LoVo (cell line): Measurements from ENCODE around the gene ARL14EPL.
"Not testable (repeated sequence)": the region's sequence is repeated elsewhere in the genome, so short reads cannot be mapped to it uniquely, and the experiment has no call there.

Experiments
- DNase-seq: peaks from one replicate; pipeline ENCODE4 v3.0.0-alpha.2; 2016; ENCODE audit warnings: low spot score

The ARL14EPL gene

DNA sequence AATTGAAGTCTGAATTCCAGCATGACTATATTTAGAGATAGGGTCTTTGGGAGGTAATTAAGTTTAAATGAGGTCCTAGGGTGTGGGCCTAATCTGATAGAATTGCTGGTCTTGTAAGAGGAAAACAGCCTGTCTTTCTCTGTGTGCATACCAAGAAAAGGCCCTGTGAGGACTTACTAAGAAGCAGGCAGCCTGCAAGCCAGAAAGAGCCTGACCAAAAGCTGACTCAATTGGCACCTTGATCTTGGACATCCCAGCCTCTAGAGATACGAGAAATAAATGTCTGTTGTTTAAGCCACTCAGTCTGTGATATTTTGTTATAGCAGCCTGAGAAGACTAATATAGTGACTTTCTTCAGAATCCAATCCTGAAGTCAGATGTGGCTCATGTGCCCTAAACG lies 14.6 kb downstream of the ARL14EPL start:
- DNase-seq: no peak

DNA sequence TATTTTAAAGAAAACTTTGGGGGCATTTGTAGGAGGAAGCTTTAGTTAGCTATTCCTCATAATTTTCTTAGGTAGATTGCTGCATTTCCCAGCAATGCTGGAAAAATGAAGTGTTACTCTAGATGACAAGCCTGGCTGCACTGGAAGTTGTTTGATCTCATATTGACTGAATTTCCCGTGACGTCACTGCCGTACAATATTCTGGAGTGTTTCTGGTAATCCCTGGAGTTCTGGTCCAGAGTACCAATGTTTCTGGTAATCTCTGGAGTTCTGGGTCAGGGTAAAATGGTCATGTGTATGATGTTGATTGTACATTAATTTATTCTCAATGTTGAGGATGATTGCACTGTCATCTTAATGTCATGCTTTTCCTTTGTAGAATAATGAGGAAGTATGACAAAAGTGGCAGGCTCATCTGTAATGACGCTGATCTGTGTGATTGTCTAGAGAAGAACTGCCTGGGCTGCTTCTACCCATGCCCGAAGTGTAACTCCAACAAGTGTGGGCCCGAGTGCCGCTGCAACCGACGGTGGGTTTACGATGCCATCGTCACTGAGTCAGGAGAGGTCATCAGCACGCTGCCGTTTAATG lies 26.2 kb downstream of the ARL14EPL start:
- no peak for DNase-seq

DNA sequence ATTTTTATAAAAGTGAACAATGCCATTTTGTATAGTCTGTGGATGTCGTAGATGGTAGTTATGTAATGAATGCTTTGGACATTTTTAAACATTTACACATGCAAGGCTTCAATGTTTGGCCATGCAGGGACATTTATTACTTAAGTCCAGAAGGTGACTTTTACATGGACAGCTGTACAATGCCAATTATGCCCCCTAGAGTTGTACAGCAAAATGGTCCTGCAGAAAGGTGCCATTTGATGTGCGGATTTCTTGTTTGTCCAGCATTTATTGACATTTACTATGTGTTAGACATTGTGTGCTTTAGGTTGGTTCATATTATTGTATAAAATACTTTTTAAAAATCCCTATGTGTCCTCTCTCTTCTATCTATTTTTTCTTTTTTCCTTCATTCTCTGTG lies 30.1 kb downstream of the ARL14EPL start:
- no peak for DNase-seq

DNA sequence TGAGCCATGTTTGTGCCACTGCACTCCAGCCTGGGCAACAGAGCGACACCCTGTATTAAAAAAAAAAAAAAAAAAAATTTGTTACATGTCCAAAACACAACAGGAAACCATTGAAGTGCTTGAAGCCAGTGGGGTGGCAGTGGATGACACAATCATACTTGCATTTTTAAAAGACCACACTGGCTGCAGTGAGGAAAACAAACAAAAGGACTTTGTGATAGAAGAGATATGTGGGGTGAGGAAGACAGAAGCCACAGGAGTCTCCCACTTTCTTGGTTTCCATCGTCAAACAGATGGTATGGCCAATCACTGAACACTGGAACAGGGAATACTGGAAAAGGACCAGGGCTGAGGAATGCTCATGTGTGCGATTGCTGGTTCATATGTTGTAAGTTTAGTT lies 31.7 kb downstream of the ARL14EPL start:
- no peak for DNase-seq

DNA sequence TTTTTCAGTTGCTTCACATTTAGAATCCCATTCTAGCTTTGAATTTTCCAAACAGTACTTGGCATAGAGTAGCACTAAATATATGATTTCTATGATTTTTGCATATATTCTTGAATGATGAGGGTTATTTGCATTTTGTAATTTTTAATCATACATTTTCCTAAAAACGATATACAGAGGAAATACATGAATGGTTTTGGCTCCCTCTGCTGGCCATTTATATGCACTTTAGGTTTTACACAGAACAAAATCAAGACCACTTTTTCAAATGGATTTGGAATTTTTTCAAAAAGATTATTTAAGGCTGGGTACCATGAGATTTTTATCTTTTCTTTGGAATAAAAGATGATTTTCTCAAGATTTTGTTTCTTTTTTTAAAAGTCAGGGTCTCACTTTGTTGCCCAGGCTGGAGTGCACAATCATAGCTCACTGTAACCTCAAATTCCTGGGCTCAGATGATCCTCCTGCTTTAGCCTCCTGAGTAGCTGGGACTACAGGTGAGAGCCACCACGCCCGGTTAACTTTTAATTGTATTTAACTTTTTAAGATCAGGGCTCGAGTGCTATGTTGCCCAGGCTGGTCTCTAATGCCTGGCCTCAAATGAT lies 35.9 kb downstream of the ARL14EPL start:
- DNase-seq: peak; percentile 65

DNA sequence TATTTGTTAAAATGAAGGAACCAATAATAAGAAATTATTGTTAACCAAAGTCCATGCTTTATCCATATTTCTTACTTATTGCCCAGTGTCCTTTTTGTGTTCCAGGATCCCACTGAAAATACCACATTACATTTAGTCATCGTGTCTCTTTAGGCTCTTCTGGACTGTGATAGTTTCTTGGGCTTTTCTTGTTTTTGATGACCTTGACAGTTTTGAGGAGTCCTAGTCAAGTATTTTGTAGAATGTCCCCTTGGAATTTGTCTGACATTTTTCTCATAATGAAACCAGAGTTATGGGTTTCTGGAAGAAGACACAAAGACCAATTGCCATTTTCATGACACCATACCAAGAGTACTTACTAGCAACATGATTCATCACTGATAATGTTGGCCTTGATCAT lies 38.9 kb downstream of the ARL14EPL start:
- no peak for DNase-seq

DNA sequence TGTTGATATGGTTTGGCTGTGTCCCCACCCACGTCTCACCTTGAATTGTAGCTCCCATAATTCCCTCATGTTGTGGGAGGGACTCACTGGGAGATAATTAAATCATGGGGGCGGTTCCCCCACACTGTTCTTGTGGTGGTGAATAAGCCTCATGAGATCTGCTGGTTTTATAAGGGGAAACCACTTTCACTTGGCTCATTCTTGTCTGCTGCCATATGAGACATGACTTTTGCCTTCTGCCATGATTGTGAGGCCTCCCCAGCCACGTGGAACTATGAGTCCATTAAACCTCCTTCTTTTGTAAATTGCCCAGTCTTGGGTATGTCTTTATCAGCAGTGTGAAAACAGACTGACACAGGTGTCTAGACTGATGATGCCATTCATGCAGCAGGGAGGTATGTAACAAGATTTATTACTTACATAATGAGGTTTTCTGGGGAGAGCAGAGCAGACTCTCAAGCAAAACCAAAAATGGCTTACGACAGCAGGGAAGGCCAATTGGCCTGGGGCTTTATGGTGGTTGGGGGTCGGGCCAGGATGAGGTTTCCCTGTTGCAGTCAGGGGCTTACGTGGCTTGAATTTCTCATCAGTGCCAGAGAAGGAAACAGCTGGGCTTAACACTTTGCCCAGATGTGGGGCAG lies 43.0 kb downstream of the ARL14EPL start:
- DNase-seq: no peak

DNA sequence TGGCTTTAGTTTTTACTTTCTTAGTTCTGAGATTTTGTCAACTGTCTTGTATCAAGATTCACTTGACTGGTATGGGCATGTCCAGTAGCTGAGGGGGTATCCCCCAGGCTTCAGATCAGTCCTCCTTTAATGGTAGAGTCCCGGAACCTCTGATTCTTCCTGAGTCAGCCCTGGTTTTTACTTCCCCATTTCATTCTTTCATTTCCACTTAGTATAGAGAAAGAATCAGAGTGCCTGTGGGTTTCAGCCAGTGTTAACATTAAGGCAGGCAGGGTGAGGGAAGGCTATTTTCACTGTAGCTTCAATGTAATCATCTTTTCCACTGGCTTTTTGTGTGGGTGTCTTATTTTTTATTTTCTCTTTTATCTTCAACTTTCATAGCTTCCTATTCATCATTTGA lies 44.2 kb downstream of the ARL14EPL start:
- no peak for DNase-seq

DNA sequence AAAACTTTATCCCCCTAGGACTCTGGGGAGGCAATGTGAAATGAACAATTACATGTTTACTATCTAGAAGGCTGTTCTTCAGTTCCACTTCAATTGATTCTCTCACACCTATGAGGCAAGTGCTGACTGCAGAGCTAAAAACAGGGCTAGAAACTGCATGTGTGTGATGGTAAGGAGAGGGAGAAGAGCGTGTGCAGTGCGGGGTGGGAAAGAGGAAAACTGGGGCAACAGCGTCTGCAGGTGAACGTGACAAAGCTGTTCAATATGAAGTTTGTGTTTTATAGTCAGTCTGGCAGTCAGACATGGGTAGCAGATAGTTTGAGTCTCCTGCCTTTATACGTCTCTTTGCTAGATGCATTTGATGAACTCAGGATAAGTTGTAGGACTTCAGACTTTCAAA lies 45.9 kb downstream of the ARL14EPL start:
- DNase-seq: no peak

DNA sequence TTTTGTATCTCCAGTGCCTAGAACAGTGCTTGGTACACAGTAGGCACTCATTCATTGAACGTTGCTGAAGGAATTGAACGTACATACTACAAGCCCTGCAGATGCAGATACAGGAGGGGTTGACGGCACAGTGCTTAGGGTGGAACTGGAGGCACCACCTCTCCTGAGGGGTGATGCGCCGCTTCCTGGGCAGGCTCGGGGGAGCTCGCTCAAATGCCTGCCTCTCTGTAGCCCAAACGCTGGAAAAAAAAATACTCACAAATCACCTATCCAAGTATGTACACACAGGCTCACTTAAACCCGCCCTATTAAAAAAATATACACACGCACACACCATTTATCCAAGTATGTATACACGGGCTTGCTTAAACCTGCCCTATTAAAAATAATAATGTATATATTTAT lies 52.0 kb downstream of the ARL14EPL start:
- no peak for DNase-seq

DNA sequence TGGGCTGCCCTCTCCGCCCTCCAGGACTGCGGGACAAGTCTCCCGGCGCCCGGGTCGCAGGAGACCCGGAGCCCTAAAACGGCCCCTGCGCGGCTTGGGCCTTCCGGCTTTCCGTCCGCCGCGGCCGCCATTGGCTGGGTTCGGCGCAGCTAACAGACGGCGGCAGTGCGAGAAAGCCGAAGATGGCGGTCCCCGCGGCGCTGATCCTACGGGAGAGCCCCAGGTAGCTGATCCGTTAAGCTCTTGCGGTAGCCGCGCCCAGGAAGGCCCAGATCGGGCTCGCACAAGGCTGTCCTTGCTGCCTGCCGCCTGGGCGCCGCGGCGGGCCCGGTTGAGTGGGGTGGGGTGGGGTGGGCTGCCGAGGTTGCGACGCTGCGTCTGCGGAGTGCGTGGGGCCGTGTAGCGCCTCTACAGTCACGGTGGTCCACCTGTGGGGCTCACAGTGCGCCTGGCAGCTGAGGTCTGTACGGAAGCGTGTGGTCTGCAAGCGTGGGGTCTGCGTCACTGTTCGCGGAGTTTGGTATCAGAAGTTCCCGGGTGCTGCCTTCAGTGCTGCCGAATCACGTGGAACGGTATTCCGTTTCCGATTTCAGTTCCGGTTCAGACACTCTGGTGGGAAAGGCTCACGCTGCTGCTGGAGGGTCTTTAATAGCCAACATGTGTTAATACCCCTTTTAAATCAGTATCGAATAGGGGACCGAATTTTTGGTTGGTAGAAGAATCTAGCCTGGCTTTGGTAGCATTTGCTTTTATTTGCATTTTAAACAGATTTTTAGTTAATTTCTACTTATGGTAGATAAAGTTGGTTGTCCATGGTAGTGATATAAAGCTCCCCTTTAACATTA lies 52.8 kb downstream of the ARL14EPL start, which contains the start of gene COMMD10:
Gene COMMD10, plus strand, starts transcription at position 155 of the 845 bp plus-strand sequence.
- DNase-seq: peak; percentile 84

DNA sequence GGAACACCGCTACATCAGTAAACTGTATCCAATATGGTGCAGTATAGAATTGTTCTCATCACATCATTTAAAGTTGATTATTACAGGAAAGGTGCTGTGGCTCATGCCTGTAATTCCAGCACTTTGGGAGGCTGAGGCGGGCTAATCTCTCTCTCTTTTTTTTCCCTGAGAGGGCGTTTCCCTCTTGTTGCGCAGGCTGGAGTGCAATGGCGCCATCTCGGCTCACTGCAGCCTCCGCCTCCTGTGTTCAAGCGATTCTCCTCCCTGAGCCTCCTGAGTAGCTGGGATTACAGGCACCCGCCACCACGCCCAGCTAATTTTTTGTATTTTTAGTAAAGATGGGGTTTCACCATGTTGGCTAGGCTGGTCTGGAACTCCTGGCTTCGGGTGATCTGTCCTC lies 54.0 kb downstream of the ARL14EPL start:
- DNase-seq: not testable (repeated sequence)

DNA sequence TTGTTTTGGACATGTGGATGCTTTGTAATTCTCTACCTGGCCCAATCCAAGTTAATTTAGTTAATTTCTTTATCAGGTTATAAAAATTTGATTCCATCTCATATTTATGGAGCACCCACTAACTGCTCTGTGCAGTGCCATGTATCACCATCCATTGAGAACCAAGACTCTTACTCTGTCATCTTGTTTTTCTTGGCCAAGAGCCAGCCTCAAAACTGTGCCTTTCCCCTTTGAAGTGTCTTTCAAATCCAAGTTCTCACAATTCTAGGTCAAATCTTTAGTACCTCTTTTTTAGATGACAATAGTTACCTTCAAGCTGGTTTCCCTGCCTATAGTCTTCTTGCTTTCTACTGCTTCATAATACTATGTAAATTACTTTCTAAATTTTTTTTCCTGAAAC lies 55.8 kb downstream of the ARL14EPL start:
- no peak for DNase-seq

DNA sequence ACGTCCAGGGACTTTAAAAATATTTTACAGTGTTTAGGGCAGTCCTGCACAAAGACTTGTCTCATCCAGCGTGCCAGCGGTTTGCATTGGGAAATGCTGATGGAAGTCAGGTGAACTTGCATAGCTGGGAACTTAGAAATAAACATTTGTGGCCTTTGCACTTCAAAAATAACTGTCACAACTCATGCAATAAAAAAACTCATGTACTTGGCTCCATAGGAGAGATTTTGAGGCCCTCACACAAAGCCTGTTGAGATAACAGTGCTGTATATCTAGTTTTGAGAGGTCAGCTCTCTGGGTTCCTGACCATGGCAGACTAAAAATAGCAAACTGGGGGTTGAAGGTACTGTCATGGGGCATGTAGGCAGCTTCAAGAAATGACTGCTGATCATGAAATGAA lies 58.0 kb downstream of the ARL14EPL start:
- no peak for DNase-seq

DNA sequence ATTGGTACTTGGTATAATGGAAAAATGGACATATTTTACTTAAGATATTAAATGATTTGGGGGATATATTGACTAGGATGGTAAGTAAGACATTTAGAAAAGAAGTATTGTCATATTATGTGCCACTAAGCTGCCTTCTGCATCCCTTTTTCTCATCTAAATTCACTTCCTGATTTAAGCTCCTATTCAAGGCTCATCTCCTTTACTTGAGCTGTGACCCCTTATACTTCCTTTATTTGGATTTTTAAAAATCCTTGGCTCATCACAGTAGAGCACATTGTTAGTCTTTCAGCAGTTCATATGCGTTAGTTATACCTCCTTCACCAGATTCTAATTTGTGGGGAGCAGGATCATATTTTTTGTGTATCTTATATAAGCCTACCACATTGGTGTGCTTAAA lies 59.1 kb downstream of the ARL14EPL start:
- no peak for DNase-seq

DNA sequence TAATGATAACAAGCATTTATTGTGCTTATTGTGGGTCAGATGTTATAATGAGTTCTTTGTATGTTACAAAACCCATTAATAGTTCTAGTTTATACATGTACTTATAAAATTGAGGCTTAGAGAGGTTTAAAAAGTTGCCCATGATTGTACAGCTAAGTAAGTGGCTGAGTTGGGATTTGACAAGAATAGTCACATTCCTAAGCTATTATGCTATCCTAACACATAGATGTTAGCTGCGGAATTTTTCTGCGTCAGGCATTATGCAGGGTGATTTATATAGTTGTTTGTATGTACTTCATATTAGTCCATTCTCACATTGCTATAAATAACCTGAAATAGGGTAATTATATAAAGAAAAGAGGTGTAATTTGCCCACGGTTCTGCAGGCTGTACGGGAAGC lies 65.0 kb downstream of the ARL14EPL start:
- DNase-seq: no peak

DNA sequence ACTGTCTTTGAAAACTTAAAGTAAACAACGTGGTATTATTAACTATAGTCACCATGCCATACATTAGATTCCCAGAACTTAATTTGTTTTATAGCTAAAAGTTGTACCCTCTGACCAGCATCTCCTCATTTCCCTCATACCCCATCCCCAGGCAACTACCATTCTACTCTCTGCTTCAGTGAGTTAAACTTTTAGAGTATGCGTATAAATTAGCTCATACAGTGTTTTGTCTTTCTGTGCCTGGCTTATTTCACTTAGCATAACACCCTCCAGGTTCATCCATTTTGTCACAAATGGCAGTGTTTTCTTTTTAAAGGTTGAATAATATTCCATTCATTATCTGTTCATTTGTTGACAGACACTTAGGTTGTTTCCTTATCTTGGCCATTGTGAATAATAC lies 66.7 kb downstream of the ARL14EPL start:
- DNase-seq: no peak

DNA sequence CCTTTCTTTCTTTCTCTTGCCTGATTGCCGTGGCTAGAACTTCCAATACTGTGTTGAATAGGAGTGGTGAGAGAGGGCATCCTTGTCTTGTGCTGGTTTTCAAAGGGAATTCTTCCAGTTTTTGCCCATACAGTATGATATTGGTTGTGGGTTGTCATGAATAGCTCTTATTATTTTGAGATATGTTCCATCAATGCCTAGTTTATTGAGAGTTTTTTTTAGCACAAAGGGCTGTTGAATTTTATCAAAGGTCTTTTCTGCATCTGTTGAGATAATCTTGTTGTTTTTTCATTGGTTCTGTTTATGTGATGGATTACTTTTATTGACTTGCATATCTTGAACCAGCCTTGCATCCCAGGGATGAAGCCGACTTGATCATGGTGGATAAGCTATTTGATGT lies 72.7 kb downstream of the ARL14EPL start:
- not testable (repeated sequence) for DNase-seq
